Dedifferentiated amniotic fluid mesenchymal stem cell (primary cell): ENCODE measurements around the gene FFAR3.
"Not testable (repeated sequence)": the region's sequence is repeated elsewhere in the genome, so short reads cannot be mapped to it uniquely, and the experiment has no call there.

Experiments
- DNase-seq: peaks from one replicate; pipeline ENCODE4 v3.0.0-alpha.2; 2016; ENCODE audit errors: extremely low spot score

FFAR3 gene

GRCh38 chr19:35377656-35378055, 19.4 kb downstream of the FFAR3 start:
- DNase-seq = no peak

GRCh38 chr19:35378356-35378755, 20.1 kb downstream of the FFAR3 start:
- no peak for DNase-seq

- not testable (repeated sequence) for DNase-seq
Observed at GRCh38 chr19:35379545-35379944, 21.3 kb downstream of the FFAR3 start.

- DNase-seq = no peak
Observed at GRCh38 chr19:35379992-35380391, 21.7 kb downstream of the FFAR3 start.

GRCh38 chr19:35380450-35381124, 22.3 kb downstream of the FFAR3 start:
- DNase-seq = no peak

- DNase-seq = no peak
Observed at GRCh38 chr19:35381318-35381717, 23.1 kb downstream of the FFAR3 start.

GRCh38 chr19:35381926-35382325, 23.7 kb downstream of the FFAR3 start:
- no peak for DNase-seq

GRCh38 chr19:35383536-35383935, 25.3 kb downstream of the FFAR3 start:
- DNase-seq = no peak

- no peak for DNase-seq
Observed at GRCh38 chr19:35388277-35389054, 30.2 kb downstream of the FFAR3 start.

- DNase-seq = no peak
Observed at GRCh38 chr19:35389192-35389861, 31.1 kb downstream of the FFAR3 start.

GRCh38 chr19:35392742-35393715, 34.8 kb downstream of the FFAR3 start:
- DNase-seq = no peak

GRCh38 chr19:35395382-35396199, 37.3 kb downstream of the FFAR3 start:
- no peak for DNase-seq

- DNase-seq = no peak
Observed at GRCh38 chr19:35396240-35396885, 38.1 kb downstream of the FFAR3 start.

GRCh38 chr19:35397064-35397463, 38.8 kb downstream of the FFAR3 start:
- DNase-seq = no peak

- DNase-seq = no peak
Observed at GRCh38 chr19:35398570-35398969, 40.3 kb downstream of the FFAR3 start.

- DNase-seq = no peak
Observed at GRCh38 chr19:35399231-35399630, 41.0 kb downstream of the FFAR3 start.

GRCh38 chr19:35399948-35400772, 41.9 kb downstream of the FFAR3 start:
- DNase-seq = no peak

- DNase-seq = no peak
Observed at GRCh38 chr19:35400773-35401100, 42.5 kb downstream of the FFAR3 start.

- DNase-seq = not testable (repeated sequence)
Observed at GRCh38 chr19:35401416-35401815, 43.2 kb downstream of the FFAR3 start.
